ENCODE data around the gene DNASE1L3.

Gene DNASE1L3

DNA sequence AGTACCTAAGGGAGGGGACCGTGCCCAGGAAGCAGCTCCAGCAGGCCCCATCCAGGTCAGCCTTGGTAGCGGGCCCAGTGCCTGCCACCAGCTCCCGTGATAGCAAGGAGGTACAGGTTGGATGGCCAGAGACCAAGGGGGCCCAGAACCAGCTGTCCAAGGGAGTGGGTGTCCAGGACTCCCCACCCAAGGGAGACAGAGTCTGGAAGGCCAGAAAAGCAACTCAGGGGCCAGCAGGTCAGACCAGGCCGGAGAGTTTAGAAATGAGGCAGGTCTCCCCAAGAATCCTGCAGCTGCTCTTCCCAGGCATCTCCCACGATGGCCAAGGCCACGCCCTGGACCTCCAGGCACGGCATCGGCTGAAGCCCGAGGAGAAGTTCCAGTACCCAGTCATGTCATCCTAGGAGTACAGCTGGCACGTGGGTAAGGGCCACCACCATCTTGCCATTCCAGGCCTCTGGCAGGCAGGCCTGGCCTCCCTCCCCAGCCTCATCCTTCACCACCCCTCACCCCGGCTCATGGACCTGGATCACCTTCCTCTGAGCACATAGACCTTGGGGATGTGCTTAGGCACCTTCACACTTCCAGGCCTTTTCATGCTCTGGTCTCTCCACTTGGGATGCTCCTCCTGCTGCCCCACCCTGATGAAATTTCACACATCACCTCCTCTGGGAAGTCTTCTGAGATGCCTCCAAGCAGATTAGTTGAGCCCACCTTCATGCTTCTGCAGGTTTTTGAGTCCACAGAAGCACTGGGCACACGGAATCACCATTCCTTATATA, 30.5 kb downstream of the DNASE1L3 start:
- Histone ChIP-seq H3K4me2 (ENCODE audit: low read length) (no peak overlapping the region), H3K36me3 (ENCODE audit: control insufficient read depth, low read length) (no peaks in the 10 kb centered on the region)

DNA sequence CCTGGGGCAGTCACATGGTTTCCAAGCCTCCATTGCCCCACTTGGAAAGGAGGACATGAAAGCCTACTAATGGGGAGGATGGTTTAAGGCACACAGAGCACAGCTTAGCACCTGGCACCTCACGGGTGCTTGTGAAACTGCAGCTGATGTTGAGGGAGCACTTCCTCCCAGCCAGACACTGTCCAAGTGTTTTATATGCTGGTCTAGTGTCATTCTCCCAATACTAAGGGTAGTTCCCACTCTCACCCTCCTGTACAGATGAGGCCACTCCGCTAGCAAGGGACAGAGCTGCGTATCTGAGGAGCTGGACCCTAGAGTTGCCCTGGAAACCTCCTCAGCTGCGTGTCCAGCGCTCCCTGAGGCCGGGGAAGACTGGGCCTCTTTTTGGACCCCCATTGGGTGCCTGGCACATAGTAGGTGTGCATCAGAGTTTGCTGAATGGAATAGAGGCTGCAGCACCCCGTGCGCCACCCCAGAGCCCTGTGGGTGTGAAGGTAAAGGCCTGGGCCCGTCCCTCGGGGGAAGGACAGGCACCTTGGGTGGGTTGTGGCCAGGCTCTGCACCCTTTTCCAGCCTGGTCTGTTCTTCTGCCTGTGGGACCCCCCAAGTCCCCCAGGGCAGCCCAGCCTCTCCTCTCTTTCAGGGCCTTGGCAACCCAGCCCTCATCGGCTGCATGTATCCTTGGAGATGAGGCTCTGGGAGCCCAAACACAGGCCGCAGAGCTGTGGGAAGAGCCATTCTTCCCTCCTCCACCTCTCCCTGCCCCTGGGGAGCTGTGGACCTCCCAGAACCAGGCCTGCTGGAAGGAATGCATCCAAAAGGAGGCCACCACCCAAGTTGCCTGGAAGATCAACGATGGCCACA, 31.3 kb downstream of the DNASE1L3 start:
- Histone ChIP-seq H3K4me1 (ENCODE audit: control insufficient read depth, low read length) (peaks cover 38% of the 10 kb centered on the region), H3K9me2 (replicated peaks; ENCODE audit: control insufficient read depth, low read length) (no peaks in the 10 kb centered on the region), H3K27me3 (ENCODE audit: control insufficient read depth, low read length) (peaks cover 2% of the 10 kb centered on the region; the same call in 1 of the 2 replicates), H3K36me3 (ENCODE audit: control insufficient read depth, low read length) (no peaks in the 10 kb centered on the region), H3K79me2 (ENCODE audit: control insufficient read depth, low read length) (no peaks in the 10 kb centered on the region), H4K20me1 (ENCODE audit: control insufficient read depth, insufficient read depth, low read depth, low read length) (no peaks in the 10 kb centered on the region), H3K27ac (ENCODE audit: low read depth, low read length) (no peak overlapping the region), H3K4me2 (ENCODE audit: low read length) (no peak overlapping the region), H3K9me3 (ENCODE audit: control insufficient read depth, insufficient read depth, low read length) (no peaks in the 10 kb centered on the region), H3K4me3 (ENCODE audit: low read length) (no peak overlapping the region), H3F3A (ENCODE audit: control insufficient read depth, insufficient read depth) (no peaks in the 10 kb centered on the region)
- TF ChIP-seq, protein P1, sequence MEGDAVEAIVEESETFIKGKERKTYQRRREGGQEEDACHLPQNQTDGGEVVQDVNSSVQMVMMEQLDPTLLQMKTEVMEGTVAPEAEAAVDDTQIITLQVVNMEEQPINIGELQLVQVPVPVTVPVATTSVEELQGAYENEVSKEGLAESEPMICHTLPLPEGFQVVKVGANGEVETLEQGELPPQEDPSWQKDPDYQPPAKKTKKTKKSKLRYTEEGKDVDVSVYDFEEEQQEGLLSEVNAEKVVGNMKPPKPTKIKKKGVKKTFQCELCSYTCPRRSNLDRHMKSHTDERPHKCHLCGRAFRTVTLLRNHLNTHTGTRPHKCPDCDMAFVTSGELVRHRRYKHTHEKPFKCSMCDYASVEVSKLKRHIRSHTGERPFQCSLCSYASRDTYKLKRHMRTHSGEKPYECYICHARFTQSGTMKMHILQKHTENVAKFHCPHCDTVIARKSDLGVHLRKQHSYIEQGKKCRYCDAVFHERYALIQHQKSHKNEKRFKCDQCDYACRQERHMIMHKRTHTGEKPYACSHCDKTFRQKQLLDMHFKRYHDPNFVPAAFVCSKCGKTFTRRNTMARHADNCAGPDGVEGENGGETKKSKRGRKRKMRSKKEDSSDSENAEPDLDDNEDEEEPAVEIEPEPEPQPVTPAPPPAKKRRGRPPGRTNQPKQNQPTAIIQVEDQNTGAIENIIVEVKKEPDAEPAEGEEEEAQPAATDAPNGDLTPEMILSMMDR (IDR thresholded peaks at IDR 0.05; ENCODE audit: low read depth, low read length, poor library complexity, severe bottlenecking) = no peak

More for the DNA sequence above, 30.5 kb downstream of the DNASE1L3 start:
- no peak overlapping the region for H3K27ac ChIP-seq (ENCODE audit: low read depth, low read length)
- H3F3A ChIP-seq (ENCODE audit: control insufficient read depth, insufficient read depth) = no peaks in the 10 kb centered on the region
- no peaks in the 10 kb centered on the region for H3K9me3 ChIP-seq (ENCODE audit: control insufficient read depth, insufficient read depth, low read length)
- no peaks in the 10 kb centered on the region for H3K79me2 ChIP-seq (ENCODE audit: control insufficient read depth, low read length)
- H3K27me3 ChIP-seq (ENCODE audit: control insufficient read depth, low read length) = peaks cover 2% of the 10 kb centered on the region; the same call in 1 of the 2 replicates
- H3K4me3 ChIP-seq (ENCODE audit: low read length) = no peak overlapping the region
- no peaks in the 10 kb centered on the region for H4K20me1 ChIP-seq (ENCODE audit: control insufficient read depth, insufficient read depth, low read depth, low read length)
- TF ChIP-seq, protein P1 (IDR thresholded peaks at IDR 0.05; ENCODE audit: low read depth, low read length, poor library complexity, severe bottlenecking) = no peak
- TF ChIP-seq EZH2phosphoT487 (IDR thresholded peaks at IDR 0.05; ENCODE audit: borderline replicate concordance, low read length) = no peak
- H3K9me2 ChIP-seq (replicated peaks; ENCODE audit: control insufficient read depth, low read length) = no peaks in the 10 kb centered on the region
- H3K4me1 ChIP-seq (ENCODE audit: control insufficient read depth, low read length) = peaks cover 35% of the 10 kb centered on the region

DNA sequence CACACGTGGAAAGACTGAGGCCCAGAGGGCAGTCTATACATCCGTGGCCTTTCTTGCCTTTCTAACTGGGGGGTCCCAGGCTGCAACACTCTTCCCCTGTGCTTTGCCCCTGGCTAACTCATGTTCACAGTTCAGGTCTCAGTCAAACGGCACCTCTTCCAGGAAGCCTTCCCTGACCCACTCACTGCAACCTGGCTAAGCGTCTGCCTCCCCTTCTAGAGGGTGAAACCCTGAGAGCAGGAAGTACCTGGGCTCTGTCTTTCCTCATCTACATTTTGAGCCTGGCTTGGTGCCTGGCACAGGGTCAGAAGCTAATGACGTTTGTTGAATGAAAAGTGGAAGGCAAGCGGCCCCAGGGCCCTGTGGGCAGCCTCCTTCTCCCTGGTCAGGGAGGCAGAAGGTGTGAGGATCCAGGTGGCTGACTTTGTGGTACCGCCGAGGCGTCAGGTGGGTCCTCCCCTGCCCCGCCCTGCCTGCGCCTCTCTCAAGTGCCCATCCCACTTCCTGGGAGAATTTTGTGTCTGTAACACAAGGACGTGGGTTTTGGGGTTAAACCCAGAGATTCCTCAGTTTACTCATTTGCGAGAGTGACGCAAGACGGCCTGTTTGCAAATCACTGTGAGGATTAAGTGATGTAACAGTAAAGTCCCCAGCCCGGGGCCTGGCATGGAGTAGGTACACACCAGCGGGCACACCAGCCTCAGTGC, 32.1 kb downstream of the DNASE1L3 start:
- H3K9me3 ChIP-seq (ENCODE audit: control insufficient read depth, insufficient read depth, low read length) = no peaks in the 10 kb centered on the region
- peak overlapping the region; percentile 76 for H3K4me2 ChIP-seq (ENCODE audit: low read length)
- H3K4me3 ChIP-seq (ENCODE audit: low read length) = no peak overlapping the region
- no peaks in the 10 kb centered on the region for H3K36me3 ChIP-seq (ENCODE audit: control insufficient read depth, low read length)
- H4K20me1 ChIP-seq (ENCODE audit: control insufficient read depth, insufficient read depth, low read depth, low read length) = no peaks in the 10 kb centered on the region
- H3F3A ChIP-seq (ENCODE audit: control insufficient read depth, insufficient read depth) = no peaks in the 10 kb centered on the region
- H3K27me3 ChIP-seq (ENCODE audit: control insufficient read depth, low read length) = peaks cover 2% of the 10 kb centered on the region; the same call in 1 of the 2 replicates
- TF ChIP-seq EZH2phosphoT487 (IDR thresholded peaks at IDR 0.05; ENCODE audit: borderline replicate concordance, low read length) = no peak
- TF ChIP-seq, protein P1 (IDR thresholded peaks at IDR 0.05; ENCODE audit: low read depth, low read length, poor library complexity, severe bottlenecking) = no peak
- H3K79me2 ChIP-seq (ENCODE audit: control insufficient read depth, low read length) = no peaks in the 10 kb centered on the region
- no peaks in the 10 kb centered on the region for H3K9me2 ChIP-seq (replicated peaks; ENCODE audit: control insufficient read depth, low read length)
- H3K4me1 ChIP-seq (ENCODE audit: control insufficient read depth, low read length) = peaks cover 38% of the 10 kb centered on the region
- H3K27ac ChIP-seq (ENCODE audit: low read depth, low read length) = no peak overlapping the region
